Mucosa of rectum (tissue), 2 donors: ENCODE data around the gene PNMA8B.

Experiments
- H3K27ac ChIP-seq, 2 donors: one replicate each; pipeline ENCODE4 v1.7.0; 2013; ENCODE audit warnings: inconsistent platforms in 2 of 2, low read depth in 2 of 2, low read length in 2 of 2
- H3K27me3 ChIP-seq, 2 donors: one replicate each; pipeline ENCODE4 v1.7.0; 2013; ENCODE audit warnings: low read length in 2 of 2; ENCODE audit not compliant: control insufficient read depth in 2 of 2, insufficient read depth in 2 of 2
- H3K36me3 ChIP-seq, 2 donors: one replicate each; pipeline ENCODE4 v1.7.0; 2013; ENCODE audit warnings: low read length in 2 of 2; ENCODE audit not compliant: control insufficient read depth in 2 of 2, insufficient read depth in 2 of 2
- H3K4me1 ChIP-seq, 2 donors: one replicate each; pipeline ENCODE4 v1.7.0; 2013; ENCODE audit warnings: low read length in 2 of 2, mild to moderate bottlenecking in 1 of 2; ENCODE audit not compliant: control insufficient read depth in 2 of 2, insufficient read depth in 2 of 2
- H3K4me3 ChIP-seq, 2 donors: one replicate each; pipeline ENCODE4 v1.7.0; 2013; ENCODE audit warnings: low read length in 2 of 2
- H3K9ac ChIP-seq, 2 donors: one replicate each; pipeline ENCODE4 v1.7.0; 2013; ENCODE audit warnings: low read length in 2 of 2, low read depth in 1 of 2, mild to moderate bottlenecking in 1 of 2
- H3K9me3 ChIP-seq, 2 donors: one replicate each; pipeline ENCODE4 v1.7.0; 2013; ENCODE audit warnings: low read length in 2 of 2; ENCODE audit not compliant: control insufficient read depth in 2 of 2
- donor health status: healthy.
- donor health status: Normal muscosa, but diverticular disease.

The PNMA8B gene

GRCh38 chr19:46495786-46496099, at the start of gene PNMA8B:
TSS of gene PNMA8B (minus strand) at chr19:46495867. CDS start at chr19:46495465, 402 bp downstream.
- peak within 1 kb of the TSS in 1 of 2 donors; percentile 38 for H3K9ac ChIP-seq
- peaks cover 13% of the 10 kb centered on the region in 2 donors for H3K27me3 ChIP-seq
- H3K4me1 ChIP-seq: peaks cover 0 to 3% of the 10 kb centered on the region in 2 donors
- H3K9me3 ChIP-seq: no peaks in the 10 kb centered on the region
- H3K27ac ChIP-seq: no peak within 1 kb of the TSS
- no peak within 1 kb of the TSS for H3K4me3 ChIP-seq
- H3K36me3 ChIP-seq: no peaks in the 10 kb centered on the region

GRCh38 chr19:46544651-46545050, 49.0 kb upstream of the PNMA8B start:
- Histone ChIP-seq H3K27ac (no peak overlapping the region), H3K4me3 (no peak overlapping the region), H3K4me1 (no peaks in the 10 kb centered on the region), H3K9me3 (no peaks in the 10 kb centered on the region), H3K27me3 (no peaks in the 10 kb centered on the region), H3K36me3 (no peaks in the 10 kb centered on the region), H3K9ac (no peak overlapping the region)

GRCh38 chr19:46542428-46543230, 47.0 kb upstream of the PNMA8B start:
- Histone ChIP-seq H3K27ac (no peak overlapping the region), H3K4me1 (no peaks in the 10 kb centered on the region), H3K4me3 (no peak overlapping the region), H3K36me3 (no peaks in the 10 kb centered on the region), H3K9me3 (no peaks in the 10 kb centered on the region), H3K9ac (no peak overlapping the region), H3K27me3 (no peaks in the 10 kb centered on the region)

GRCh38 chr19:46537136-46538097, 41.8 kb upstream of the PNMA8B start:
- H3K36me3 ChIP-seq: no peaks in the 10 kb centered on the region
- no peak overlapping the region for H3K4me3 ChIP-seq
- H3K9ac ChIP-seq: no peak overlapping the region
- peaks cover 0 to 2% of the 10 kb centered on the region in 2 donors for H3K27me3 ChIP-seq
- H3K9me3 ChIP-seq: no peaks in the 10 kb centered on the region
- H3K27ac ChIP-seq: no peak overlapping the region
- no peaks in the 10 kb centered on the region for H3K4me1 ChIP-seq

GRCh38 chr19:46536391-46536790, 40.7 kb upstream of the PNMA8B start:
- H3K4me1 ChIP-seq: no peaks in the 10 kb centered on the region
- H3K27me3 ChIP-seq: peaks cover 0 to 2% of the 10 kb centered on the region in 2 donors
- no peaks in the 10 kb centered on the region for H3K9me3 ChIP-seq
- no peak overlapping the region for H3K27ac ChIP-seq
- H3K4me3 ChIP-seq: no peak overlapping the region
- H3K36me3 ChIP-seq: no peaks in the 10 kb centered on the region
- no peak overlapping the region for H3K9ac ChIP-seq

GRCh38 chr19:46533621-46534081, 38.0 kb upstream of the PNMA8B start:
- Histone ChIP-seq H3K27me3 (peaks cover 0 to 6% of the 10 kb centered on the region in 2 donors), H3K9ac (no peak overlapping the region), H3K9me3 (no peaks in the 10 kb centered on the region), H3K4me3 (no peak overlapping the region), H3K4me1 (peaks cover 0 to 2% of the 10 kb centered on the region in 2 donors), H3K27ac (no peak overlapping the region), H3K36me3 (no peaks in the 10 kb centered on the region)

- Histone ChIP-seq H3K9ac (no peak overlapping the region), H3K36me3 (no peaks in the 10 kb centered on the region), H3K4me3 (no peak overlapping the region), H3K27ac (no peak overlapping the region), H3K27me3 (peaks cover 0 to 6% of the 10 kb centered on the region in 2 donors), H3K9me3 (no peaks in the 10 kb centered on the region), H3K4me1 (peaks cover 0 to 2% of the 10 kb centered on the region in 2 donors)
Measured at GRCh38 chr19:46533078-46533620, 37.5 kb upstream of the PNMA8B start.

- Histone ChIP-seq H3K9ac (no peak overlapping the region), H3K9me3 (no peaks in the 10 kb centered on the region), H3K27ac (no peak overlapping the region), H3K27me3 (peaks cover 0 to 6% of the 10 kb centered on the region in 2 donors), H3K4me3 (no peak overlapping the region), H3K36me3 (no peaks in the 10 kb centered on the region), H3K4me1 (peaks cover 0 to 2% of the 10 kb centered on the region in 2 donors)
Measured at GRCh38 chr19:46530636-46531035, 35.0 kb upstream of the PNMA8B start.

GRCh38 chr19:46529622-46530451, 34.2 kb upstream of the PNMA8B start:
- no peak overlapping the region for H3K4me3 ChIP-seq

More at GRCh38 chr19:46529622-46530451, 34.2 kb upstream of the PNMA8B start:
- no peak overlapping the region for H3K27ac ChIP-seq
- H3K27me3 ChIP-seq: peaks cover 0 to 6% of the 10 kb centered on the region in 2 donors
- H3K9ac ChIP-seq: no peak overlapping the region
- no peaks in the 10 kb centered on the region for H3K36me3 ChIP-seq
- H3K9me3 ChIP-seq: no peaks in the 10 kb centered on the region
- H3K4me1 ChIP-seq: peaks cover 0 to 2% of the 10 kb centered on the region in 2 donors
